ENCODE results near the gene CDH4. TPM values are rescaled to one million over a fixed set of nuclear protein-coding genes. Genes with fewer than 3 reads are reported as not detected.

Gene CDH4
- total and polyA plus RNA-seq, 5 donors from 2014 or later, result 0.07 to 0.69 (median 0.49) TPM; not detected in 1

DNA sequence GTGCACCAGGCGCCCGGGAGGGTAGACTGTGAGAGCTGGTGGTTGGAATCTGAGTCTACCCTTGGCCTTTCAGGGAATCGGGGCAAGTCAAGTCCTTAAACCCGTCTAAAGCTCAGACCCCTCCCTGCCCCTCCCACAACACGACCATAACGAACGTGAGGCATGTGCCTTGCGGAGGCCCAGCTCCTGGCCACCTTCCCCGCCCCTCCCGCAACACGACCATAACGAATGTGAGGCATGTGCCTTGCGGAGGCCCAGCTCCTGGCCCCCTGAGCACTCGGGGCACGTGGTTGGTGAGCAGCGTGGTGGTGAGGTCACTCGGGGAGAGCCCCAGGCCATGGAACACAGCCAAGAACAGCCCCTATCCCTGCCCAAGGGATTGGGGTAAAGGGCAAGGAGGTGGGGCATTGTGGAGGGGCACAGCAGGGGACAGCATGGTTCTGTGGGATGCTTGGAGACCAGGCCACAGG, 681.5 kb downstream of the CDH4 start:
- H3K4me1 Mint-ChIP-seq, result no peaks in the 10 kb centered on the region
- H3K27me3 Mint-ChIP-seq, result no peaks in the 10 kb centered on the region
- no peaks in the 10 kb centered on the region for H3K9me3 ChIP-seq (ENCODE audit: control insufficient read depth in 2 of 2, low read length in 2 of 2)
- ATAC-seq (ENCODE audit: low read depth in 2 of 2), result no peak
- H3K9me3 Mint-ChIP-seq, result no peaks in the 10 kb centered on the region
- H3K27me3 ChIP-seq (ENCODE audit: control insufficient read depth, insufficient read depth, low read length), result no peaks in the 10 kb centered on the region
- no peaks in the 10 kb centered on the region for H3K36me3 ChIP-seq (ENCODE audit: control insufficient read depth, insufficient read depth, low read length)
- DNase-seq, result no peak
- no peak overlapping the region for H3K27ac ChIP-seq (ENCODE audit: insufficient read depth, low read length, poor library complexity, severe bottlenecking)
- H3K4me1 ChIP-seq (ENCODE audit: control insufficient read depth, insufficient read depth, low read length, poor library complexity, severe bottlenecking), result no peaks in the 10 kb centered on the region
- H3K36me3 Mint-ChIP-seq, result no peaks in the 10 kb centered on the region
- no peak overlapping the region for H3K4me3 Mint-ChIP-seq
- no peak overlapping the region for H3K4me3 ChIP-seq (ENCODE audit: low read depth, low read length)
- no peak overlapping the region for H3K27ac Mint-ChIP-seq

DNA sequence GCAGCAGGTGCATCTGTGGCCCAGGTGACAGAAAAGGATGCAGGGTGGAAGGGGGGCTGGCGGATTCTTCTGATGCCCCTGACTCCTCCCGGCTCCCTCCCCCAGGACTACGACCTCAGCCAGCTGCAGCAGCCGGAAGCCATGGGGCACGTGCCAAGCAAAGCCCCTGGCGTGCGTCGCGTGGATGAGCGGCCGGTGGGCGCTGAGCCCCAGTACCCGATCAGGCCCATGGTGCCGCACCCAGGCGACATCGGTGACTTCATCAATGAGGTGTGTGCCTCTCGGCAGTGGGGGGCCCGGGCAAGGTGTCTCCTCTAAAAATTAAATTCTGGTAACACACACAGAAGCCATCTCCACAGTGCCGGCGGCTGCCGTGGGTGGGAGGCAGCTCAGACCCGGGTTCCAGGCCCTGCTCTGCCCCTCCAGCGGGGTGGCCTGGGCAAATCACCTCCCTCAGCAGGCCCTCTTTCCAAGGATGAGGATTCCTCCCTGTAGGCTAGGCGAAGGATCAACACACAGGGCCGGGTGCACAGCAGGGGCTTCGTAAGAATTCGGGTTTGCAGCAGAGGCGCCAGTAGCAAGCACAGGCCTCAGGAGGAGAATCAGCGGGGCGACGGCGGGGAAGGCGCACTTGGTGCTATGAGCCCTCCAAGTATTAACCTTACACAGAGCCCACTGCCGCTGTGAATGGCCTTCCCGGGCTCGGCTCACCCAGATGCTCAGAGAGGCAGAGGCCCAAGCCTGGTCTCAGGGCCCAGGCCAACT, 682.1 kb downstream of the CDH4 start:
- Histone ChIP-seq H3K4me1 (ENCODE audit: control insufficient read depth, insufficient read depth, low read length, poor library complexity, severe bottlenecking) (no peaks in the 10 kb centered on the region), H3K27ac (ENCODE audit: insufficient read depth, low read length, poor library complexity, severe bottlenecking) (no peak overlapping the region), H3K4me3 (ENCODE audit: low read depth, low read length) (no peak overlapping the region), H3K36me3 (ENCODE audit: control insufficient read depth, insufficient read depth, low read length) (no peaks in the 10 kb centered on the region), H3K27me3 (ENCODE audit: control insufficient read depth, insufficient read depth, low read length) (no peaks in the 10 kb centered on the region), H3K9me3 (ENCODE audit: control insufficient read depth in 2 of 2, low read length in 2 of 2) (no peaks in the 10 kb centered on the region)
- H3K36me3 Mint-ChIP-seq, result no peaks in the 10 kb centered on the region
- H3K9me3 Mint-ChIP-seq, result no peaks in the 10 kb centered on the region
- DNase-seq, result no peak
- ATAC-seq (ENCODE audit: low read depth in 2 of 2), result no peak
- H3K4me1 Mint-ChIP-seq, result no peaks in the 10 kb centered on the region
- no peak overlapping the region for H3K4me3 Mint-ChIP-seq
- no peaks in the 10 kb centered on the region for H3K27me3 Mint-ChIP-seq
- H3K27ac Mint-ChIP-seq, result no peak overlapping the region

DNA sequence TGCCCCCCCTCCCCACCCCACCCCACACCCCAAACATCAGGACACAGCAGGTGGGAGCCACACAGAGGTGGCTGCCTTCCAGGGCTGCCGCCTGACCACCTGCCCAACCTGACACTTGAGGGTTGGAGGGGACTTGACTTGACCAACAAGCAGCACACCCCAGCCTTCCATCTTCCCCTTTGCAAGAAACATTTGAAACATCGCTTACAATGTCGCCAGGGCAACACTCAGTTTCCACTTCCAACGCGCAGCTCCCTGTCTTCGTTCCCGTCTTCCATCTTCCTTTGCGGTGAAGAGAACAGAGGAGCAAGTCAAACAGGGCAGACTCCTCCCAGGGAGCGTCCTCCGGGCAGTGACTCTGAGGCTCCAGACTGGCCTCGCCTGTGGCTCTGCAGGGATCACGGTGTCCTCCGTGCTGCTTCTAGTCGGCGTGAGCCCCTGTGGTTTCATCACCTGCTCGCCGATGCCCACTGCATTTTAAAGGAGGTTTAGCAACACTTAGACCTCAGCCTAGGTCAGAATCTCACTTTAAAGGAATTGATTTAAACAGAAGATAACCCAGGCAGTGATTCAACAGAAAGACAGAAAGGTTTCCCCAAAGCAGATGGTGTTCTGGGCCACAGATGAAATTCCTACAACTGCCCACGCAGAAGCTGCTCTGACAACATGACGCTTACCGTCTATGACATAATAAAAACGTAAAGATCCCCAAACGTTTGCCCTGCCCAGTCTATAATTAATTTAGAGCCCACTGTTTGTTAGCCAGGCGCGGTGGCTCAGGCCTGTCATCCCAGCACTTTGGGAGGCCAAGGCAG, 682.9 kb downstream of the CDH4 start:
- Mint-ChIP-seq H3K4me1 (no peaks in the 10 kb centered on the region), H3K27ac (no peak overlapping the region), H3K9me3 (no peaks in the 10 kb centered on the region), H3K27me3 (no peaks in the 10 kb centered on the region), H3K4me3 (no peak overlapping the region), H3K36me3 (no peaks in the 10 kb centered on the region)
- no peak for ATAC-seq (ENCODE audit: low read depth in 2 of 2)
- no peak overlapping the region for H3K4me3 ChIP-seq (ENCODE audit: low read depth, low read length)
- no peak overlapping the region for H3K27ac ChIP-seq (ENCODE audit: insufficient read depth, low read length, poor library complexity, severe bottlenecking)
- no peak for DNase-seq
- H3K9me3 ChIP-seq (ENCODE audit: control insufficient read depth in 2 of 2, low read length in 2 of 2), result no peaks in the 10 kb centered on the region
- H3K27me3 ChIP-seq (ENCODE audit: control insufficient read depth, insufficient read depth, low read length), result no peaks in the 10 kb centered on the region
- no peaks in the 10 kb centered on the region for H3K4me1 ChIP-seq (ENCODE audit: control insufficient read depth, insufficient read depth, low read length, poor library complexity, severe bottlenecking)
- H3K36me3 ChIP-seq (ENCODE audit: control insufficient read depth, insufficient read depth, low read length), result no peaks in the 10 kb centered on the region

DNA sequence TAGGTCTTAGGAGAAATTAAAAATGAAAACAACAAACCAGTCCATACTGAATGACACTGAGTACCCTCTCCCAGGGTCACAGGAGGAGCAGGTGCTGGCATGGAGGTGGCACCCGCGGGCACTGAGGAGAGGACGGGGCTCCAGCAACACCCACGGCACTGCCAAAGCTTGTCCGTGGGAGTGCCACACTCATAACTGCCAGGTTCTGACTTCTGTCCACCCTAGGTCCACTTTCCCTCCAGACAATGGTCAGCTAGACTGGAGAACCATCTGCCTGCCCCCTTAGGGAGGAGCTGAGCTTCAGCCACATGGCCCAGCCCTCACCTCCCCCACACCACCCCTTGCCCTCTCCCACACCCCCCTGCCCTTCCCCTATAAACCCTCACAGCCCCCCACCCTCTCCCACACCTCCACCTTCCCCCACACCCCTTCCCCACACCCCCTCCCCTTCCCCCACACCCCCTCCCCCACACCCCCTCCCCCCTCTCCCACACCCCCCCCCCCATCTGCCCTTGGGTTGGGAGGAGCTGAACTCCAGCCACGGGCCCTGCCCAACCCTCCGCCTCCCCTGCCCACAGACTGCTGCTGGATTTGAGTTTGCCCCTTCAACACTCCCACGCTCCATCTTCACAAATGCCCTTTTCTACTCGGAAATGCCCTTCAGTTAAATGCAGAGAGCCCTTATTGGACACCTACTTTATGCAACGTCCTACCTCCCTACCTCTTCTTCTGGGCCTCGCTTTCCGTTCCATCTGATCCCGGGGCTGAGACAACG, 684.1 kb downstream of the CDH4 start:
- H3K4me3 ChIP-seq (ENCODE audit: low read depth, low read length), result no peak overlapping the region
- no peak for ATAC-seq (ENCODE audit: low read depth in 2 of 2)
- no peaks in the 10 kb centered on the region for H3K27me3 ChIP-seq (ENCODE audit: control insufficient read depth, insufficient read depth, low read length)
- no peaks in the 10 kb centered on the region for H3K9me3 ChIP-seq (ENCODE audit: control insufficient read depth in 2 of 2, low read length in 2 of 2)
- DNase-seq, result no peak
- no peaks in the 10 kb centered on the region for H3K36me3 ChIP-seq (ENCODE audit: control insufficient read depth, insufficient read depth, low read length)
- H3K4me3 Mint-ChIP-seq, result no peak overlapping the region
- H3K36me3 Mint-ChIP-seq, result no peaks in the 10 kb centered on the region
- H3K4me1 ChIP-seq (ENCODE audit: control insufficient read depth, insufficient read depth, low read length, poor library complexity, severe bottlenecking), result no peaks in the 10 kb centered on the region
- H3K9me3 Mint-ChIP-seq, result no peaks in the 10 kb centered on the region
- no peak overlapping the region for H3K27ac ChIP-seq (ENCODE audit: insufficient read depth, low read length, poor library complexity, severe bottlenecking)
- H3K4me1 Mint-ChIP-seq, result no peaks in the 10 kb centered on the region
- H3K27ac Mint-ChIP-seq, result no peak overlapping the region
- H3K27me3 Mint-ChIP-seq, result no peaks in the 10 kb centered on the region

DNA sequence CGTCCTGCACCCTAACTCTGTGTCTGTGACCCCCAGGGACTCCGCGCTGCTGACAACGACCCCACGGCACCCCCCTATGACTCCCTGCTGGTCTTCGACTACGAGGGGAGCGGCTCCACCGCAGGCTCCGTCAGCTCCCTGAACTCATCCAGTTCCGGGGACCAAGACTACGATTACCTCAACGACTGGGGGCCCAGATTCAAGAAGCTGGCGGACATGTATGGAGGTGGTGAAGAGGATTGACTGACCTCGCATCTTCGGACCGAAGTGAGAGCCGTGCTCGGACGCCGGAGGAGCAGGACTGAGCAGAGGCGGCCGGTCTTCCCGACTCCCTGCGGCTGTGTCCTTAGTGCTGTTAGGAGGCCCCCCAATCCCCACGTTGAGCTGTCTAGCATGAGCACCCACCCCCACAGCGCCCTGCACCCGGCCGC, 684.7 kb downstream of the CDH4 start:
- Histone ChIP-seq H3K36me3 (ENCODE audit: control insufficient read depth, insufficient read depth, low read length) (no peaks in the 10 kb centered on the region), H3K4me1 (ENCODE audit: control insufficient read depth, insufficient read depth, low read length, poor library complexity, severe bottlenecking) (no peaks in the 10 kb centered on the region), H3K27me3 (ENCODE audit: control insufficient read depth, insufficient read depth, low read length) (no peaks in the 10 kb centered on the region), H3K9me3 (ENCODE audit: control insufficient read depth in 2 of 2, low read length in 2 of 2) (no peaks in the 10 kb centered on the region), H3K27ac (ENCODE audit: insufficient read depth, low read length, poor library complexity, severe bottlenecking) (no peak overlapping the region), H3K4me3 (ENCODE audit: low read depth, low read length) (no peak overlapping the region)
- no peak overlapping the region for H3K27ac Mint-ChIP-seq
- H3K4me3 Mint-ChIP-seq, result no peak overlapping the region
- H3K36me3 Mint-ChIP-seq, result no peaks in the 10 kb centered on the region
- DNase-seq (no peak), ATAC-seq (ENCODE audit: low read depth in 2 of 2) (no peak)
- no peaks in the 10 kb centered on the region for H3K4me1 Mint-ChIP-seq
- H3K9me3 Mint-ChIP-seq, result peaks cover 0 to 1% (median 0%) of the 10 kb centered on the region in 7 donors
- no peaks in the 10 kb centered on the region for H3K27me3 Mint-ChIP-seq

DNA sequence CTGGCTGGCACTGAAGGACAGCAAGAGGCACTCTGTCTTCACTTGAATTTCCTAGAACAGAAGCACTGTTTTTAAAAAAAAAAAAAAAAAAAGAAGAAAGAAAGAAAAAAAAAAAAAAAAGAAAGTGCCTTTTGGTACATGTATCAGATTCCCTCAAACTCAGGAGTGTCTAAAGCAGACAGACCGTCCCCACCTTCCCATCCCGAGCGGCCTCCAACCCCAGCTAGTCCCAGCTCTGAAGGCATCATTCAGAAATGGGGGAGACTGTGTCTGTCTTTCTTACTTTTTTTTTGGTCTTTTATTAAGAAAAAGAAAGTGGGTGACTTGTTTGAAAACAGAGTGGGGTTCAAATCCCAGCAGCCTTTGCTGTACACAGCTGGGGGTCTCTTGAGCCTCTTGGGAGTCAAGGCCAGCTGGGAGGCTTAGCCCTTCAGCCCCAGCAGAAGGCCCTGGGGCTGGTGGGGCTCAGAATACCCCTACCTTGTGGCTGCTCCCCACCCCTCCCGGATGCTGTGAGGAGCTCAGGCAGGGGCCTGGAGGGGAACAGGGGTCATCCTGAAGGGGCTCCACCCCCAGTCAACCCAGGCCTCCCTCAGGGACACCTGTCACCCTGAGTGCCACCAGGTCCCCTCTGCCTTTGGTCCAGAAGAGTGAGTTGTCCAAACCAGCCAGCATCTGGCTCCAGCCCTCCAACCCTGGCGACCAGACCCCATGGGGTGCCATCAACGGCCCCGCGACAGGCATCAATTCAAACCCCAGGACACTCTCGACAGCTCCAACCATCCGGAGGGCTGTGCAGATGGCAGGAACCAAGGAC, 685.3 kb downstream of the CDH4 start:
- no peaks in the 10 kb centered on the region for H3K27me3 ChIP-seq (ENCODE audit: control insufficient read depth, insufficient read depth, low read length)
- no peaks in the 10 kb centered on the region for H3K36me3 Mint-ChIP-seq
- H3K4me3 Mint-ChIP-seq, result no peak overlapping the region
- no peaks in the 10 kb centered on the region for H3K4me1 Mint-ChIP-seq
- H3K27me3 Mint-ChIP-seq, result no peaks in the 10 kb centered on the region
- peaks cover 0 to 1% (median 0%) of the 10 kb centered on the region in 7 donors for H3K9me3 Mint-ChIP-seq
- H3K4me3 ChIP-seq (ENCODE audit: low read depth, low read length), result no peak overlapping the region
- H3K27ac ChIP-seq (ENCODE audit: insufficient read depth, low read length, poor library complexity, severe bottlenecking), result no peak overlapping the region
- H3K4me1 ChIP-seq (ENCODE audit: control insufficient read depth, insufficient read depth, low read length, poor library complexity, severe bottlenecking), result no peaks in the 10 kb centered on the region
- H3K36me3 ChIP-seq (ENCODE audit: control insufficient read depth, insufficient read depth, low read length), result no peaks in the 10 kb centered on the region
- H3K27ac Mint-ChIP-seq, result no peak overlapping the region
- DNase-seq, result no peak
- ATAC-seq (ENCODE audit: low read depth in 2 of 2), result no peak
- no peaks in the 10 kb centered on the region for H3K9me3 ChIP-seq (ENCODE audit: control insufficient read depth in 2 of 2, low read length in 2 of 2)

Measured in CD4-positive, CD25-positive, alpha-beta regulatory T cell (primary cell).